ENCODE data around the gene ADORA2B. TPM values are rescaled to one million over a fixed set of nuclear protein-coding genes. Genes with fewer than 3 reads are reported as not detected.

Gene ADORA2B
- total RNA-seq, 2 donors from 2014 or later, result 1.3 to 14.6 TPM

- WGBS, result 92% methylated on average over 18 of the region's 19 CpGs
- no peaks in the 10 kb centered on the region for H3K27me3 ChIP-seq (replicated peaks; ENCODE audit: insufficient read depth)
- H3K36me3 ChIP-seq, result no peaks in the 10 kb centered on the region
- H3K4me3 ChIP-seq, result no peak overlapping the region
- intact Hi-C loops (cut with DNase I), result no loop called here
- TF ChIP-seq, protein P1, sequence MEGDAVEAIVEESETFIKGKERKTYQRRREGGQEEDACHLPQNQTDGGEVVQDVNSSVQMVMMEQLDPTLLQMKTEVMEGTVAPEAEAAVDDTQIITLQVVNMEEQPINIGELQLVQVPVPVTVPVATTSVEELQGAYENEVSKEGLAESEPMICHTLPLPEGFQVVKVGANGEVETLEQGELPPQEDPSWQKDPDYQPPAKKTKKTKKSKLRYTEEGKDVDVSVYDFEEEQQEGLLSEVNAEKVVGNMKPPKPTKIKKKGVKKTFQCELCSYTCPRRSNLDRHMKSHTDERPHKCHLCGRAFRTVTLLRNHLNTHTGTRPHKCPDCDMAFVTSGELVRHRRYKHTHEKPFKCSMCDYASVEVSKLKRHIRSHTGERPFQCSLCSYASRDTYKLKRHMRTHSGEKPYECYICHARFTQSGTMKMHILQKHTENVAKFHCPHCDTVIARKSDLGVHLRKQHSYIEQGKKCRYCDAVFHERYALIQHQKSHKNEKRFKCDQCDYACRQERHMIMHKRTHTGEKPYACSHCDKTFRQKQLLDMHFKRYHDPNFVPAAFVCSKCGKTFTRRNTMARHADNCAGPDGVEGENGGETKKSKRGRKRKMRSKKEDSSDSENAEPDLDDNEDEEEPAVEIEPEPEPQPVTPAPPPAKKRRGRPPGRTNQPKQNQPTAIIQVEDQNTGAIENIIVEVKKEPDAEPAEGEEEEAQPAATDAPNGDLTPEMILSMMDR (IDR thresholded peaks at IDR 0.05), result no peak
- TF ChIP-seq POLR2A (IDR thresholded peaks at IDR 0.05) (no peak), POLR2AphosphoS5 (IDR thresholded peaks at IDR 0.05) (no peak)
- DNase-seq (ENCODE audit: low spot score), result no peak
- no peak overlapping the region for H3K27ac ChIP-seq
- H3K9me3 ChIP-seq, result no peaks in the 10 kb centered on the region
- H3K4me1 ChIP-seq (replicated peaks), result no peaks in the 10 kb centered on the region
Measured at GRCh38 chr17:15957608-15958307, 12.8 kb downstream of the ADORA2B start.

DNA sequence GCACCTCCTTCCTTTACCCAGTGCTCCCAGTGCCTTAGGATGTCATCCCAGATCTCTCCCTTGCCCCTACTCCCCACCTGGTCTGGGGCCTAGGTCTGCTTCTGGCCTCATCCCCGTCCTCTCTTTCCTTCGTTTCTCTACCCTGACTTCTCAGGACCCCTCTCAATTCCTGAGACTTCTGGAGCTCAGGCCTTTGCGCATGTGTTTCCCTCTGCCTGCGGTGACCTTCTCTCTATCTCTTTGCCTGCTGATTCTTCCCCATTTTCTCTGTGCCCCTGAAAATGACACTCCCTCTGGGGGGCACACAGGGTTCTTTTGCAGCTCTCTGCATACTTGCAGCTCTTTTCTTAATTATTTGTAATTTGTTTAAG lies 13.5 kb downstream of the ADORA2B start:
- Histone ChIP-seq H3K9me3 (no peaks in the 10 kb centered on the region), H3K27ac (no peak overlapping the region), H3K4me1 (replicated peaks) (no peaks in the 10 kb centered on the region), H3K36me3 (no peaks in the 10 kb centered on the region), H3K4me3 (no peak overlapping the region), H3K27me3 (replicated peaks; ENCODE audit: insufficient read depth) (no peaks in the 10 kb centered on the region)
- TF ChIP-seq POLR2AphosphoS5 (IDR thresholded peaks at IDR 0.05) (no peak), POLR2A (IDR thresholded peaks at IDR 0.05) (no peak)
- TF ChIP-seq, protein P1 (IDR thresholded peaks at IDR 0.05), result no peak
- DNase-seq (ENCODE audit: low spot score), result no peak
- intact Hi-C loops (cut with DNase I), result no loop called here
- 81% methylated on average over 4 of the region's 4 CpGs for WGBS

- DNase-seq (ENCODE audit: low spot score), result no peak
- Histone ChIP-seq H3K27ac (no peak overlapping the region), H3K4me3 (no peak overlapping the region), H3K36me3 (no peaks in the 10 kb centered on the region), H3K4me1 (replicated peaks) (no peaks in the 10 kb centered on the region), H3K9me3 (no peaks in the 10 kb centered on the region), H3K27me3 (replicated peaks; ENCODE audit: insufficient read depth) (no peaks in the 10 kb centered on the region)
- intact Hi-C loops (cut with DNase I), result no loop called here
- TF ChIP-seq, protein P1 (IDR thresholded peaks at IDR 0.05), result no peak
- TF ChIP-seq POLR2A (IDR thresholded peaks at IDR 0.05), result no peak
- no peak for TF ChIP-seq POLR2AphosphoS5 (IDR thresholded peaks at IDR 0.05)
- 64% methylated on average over 4 of the region's 4 CpGs for WGBS
Measured at GRCh38 chr17:15963670-15964110, 18.8 kb downstream of the ADORA2B start.

GRCh38 chr17:15965528-15965927 lies 20.6 kb downstream of the ADORA2B start:
- no peak overlapping the region for H3K27ac ChIP-seq
- DNase-seq (ENCODE audit: low spot score), result no peak
- WGBS, result 63% methylated on average over 6 of the region's 6 CpGs

More at GRCh38 chr17:15965528-15965927, 20.6 kb downstream of the ADORA2B start:
- H3K9me3 ChIP-seq, result no peaks in the 10 kb centered on the region
- H3K27me3 ChIP-seq (replicated peaks; ENCODE audit: insufficient read depth), result no peaks in the 10 kb centered on the region
- no peaks in the 10 kb centered on the region for H3K4me1 ChIP-seq (replicated peaks)
- TF ChIP-seq, protein P1 (IDR thresholded peaks at IDR 0.05), result no peak
- TF ChIP-seq POLR2AphosphoS5 (IDR thresholded peaks at IDR 0.05) (no peak), POLR2A (IDR thresholded peaks at IDR 0.05) (no peak)
- intact Hi-C loops (cut with DNase I), result no loop called here
- no peak overlapping the region for H3K4me3 ChIP-seq
- no peaks in the 10 kb centered on the region for H3K36me3 ChIP-seq

Data from prostate gland (tissue), 2 donors.